Measurements from ENCODE around the gene TBX1. TPM values are rescaled to one million over a fixed set of nuclear protein-coding genes. Genes with fewer than 3 reads are reported as not detected.

The TBX1 gene
- total RNA-seq, 1 donor from 2014 or later = 6.8 TPM

DNA sequence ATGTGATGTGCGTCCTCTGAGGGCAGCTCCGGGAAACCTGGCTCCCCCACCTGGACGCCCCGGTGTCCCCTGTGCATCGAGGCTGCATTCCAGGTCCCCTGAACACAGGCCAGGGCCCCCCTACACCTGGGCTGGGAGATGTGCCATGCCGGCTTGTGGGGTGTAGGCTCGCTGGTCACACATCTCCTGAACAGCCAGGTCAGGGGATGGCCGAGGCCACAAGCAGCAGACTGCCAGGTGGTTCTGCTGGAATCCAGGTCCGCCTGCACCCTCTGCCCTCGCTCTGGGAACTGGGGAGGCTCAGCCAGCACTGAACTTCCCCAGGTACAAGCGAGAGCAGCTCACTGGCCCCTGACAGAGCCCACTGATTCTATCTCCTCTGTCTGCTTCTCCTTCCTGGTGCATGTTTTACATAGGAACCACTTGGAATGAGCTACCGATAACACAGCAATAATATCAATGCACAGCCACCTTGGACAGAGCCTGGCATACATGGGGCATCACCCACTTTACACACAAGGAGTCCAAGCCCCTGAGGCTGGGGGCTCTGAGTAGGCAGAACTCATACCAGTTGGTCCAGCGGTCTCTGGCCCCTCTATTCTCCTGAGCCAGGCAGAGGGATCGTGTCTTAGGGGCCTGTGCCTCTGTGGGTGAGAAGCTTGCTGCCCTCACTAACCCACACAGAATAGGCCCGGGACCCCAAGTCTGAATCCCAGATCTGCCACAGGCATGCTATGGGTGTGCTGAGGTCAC, 46.8 kb downstream of the TBX1 start:
- Mint-ChIP-seq H3K27ac (ENCODE audit: unreplicated experiment) (no peak overlapping the region), H3K9me3 (ENCODE audit: unreplicated experiment) (no peaks in the 10 kb centered on the region), H3K27me3 (ENCODE audit: low read depth, unreplicated experiment) (peaks cover 13% of the 10 kb centered on the region), H3K4me1 (ENCODE audit: low read depth, unreplicated experiment) (peaks cover 22% of the 10 kb centered on the region), H3K4me3 (ENCODE audit: unreplicated experiment) (no peak overlapping the region), H3K36me3 (ENCODE audit: low read depth, unreplicated experiment) (peaks cover 5% of the 10 kb centered on the region)
- no peak overlapping the region for H3K9ac ChIP-seq (ENCODE audit: low read length)
- DNase-seq (ENCODE audit: low read depth) = no peak
- peaks cover 2% of the 10 kb centered on the region for H3K27me3 ChIP-seq (ENCODE audit: insufficient read depth, low read length)
- no peak overlapping the region for H3K4me2 ChIP-seq (ENCODE audit: low read length)
- no peak overlapping the region for H3K4me3 ChIP-seq (ENCODE audit: insufficient read depth, low read depth, low read length)
- peaks cover 11% of the 10 kb centered on the region for H4K20me1 ChIP-seq (ENCODE audit: insufficient read depth, low read length)
- peaks cover 26% of the 10 kb centered on the region for H3K4me1 ChIP-seq (ENCODE audit: insufficient read depth, low read length)
- no peak overlapping the region for H2AFZ ChIP-seq (ENCODE audit: low read depth, low read length)
- H3K79me2 ChIP-seq (ENCODE audit: insufficient read depth, low read length) = no peaks in the 10 kb centered on the region
- no peaks in the 10 kb centered on the region for H3K9me3 ChIP-seq (ENCODE audit: insufficient read depth, low read depth, low read length)
- no peak overlapping the region for H3K27ac ChIP-seq (ENCODE audit: low read depth, low read length)
- TF ChIP-seq EZH2 (IDR thresholded peaks at IDR 0.05; ENCODE audit: insufficient read depth, low read length) (no peak), CTCF (IDR thresholded peaks at IDR 0.05; ENCODE audit: insufficient read depth, low read depth, low read length) (no peak)
- FAIRE-seq = no peak
- H3K36me3 ChIP-seq (ENCODE audit: insufficient read depth, low read length) = no peaks in the 10 kb centered on the region

- no peaks in the 10 kb centered on the region for H3K9me3 Mint-ChIP-seq (ENCODE audit: unreplicated experiment)
- no peak overlapping the region for H3K4me3 Mint-ChIP-seq (ENCODE audit: unreplicated experiment)
- no peaks in the 10 kb centered on the region for H3K79me2 ChIP-seq (ENCODE audit: insufficient read depth, low read length)
- peaks cover 13% of the 10 kb centered on the region for H4K20me1 ChIP-seq (ENCODE audit: insufficient read depth, low read length)
- FAIRE-seq (no peak), DNase-seq (ENCODE audit: low read depth) (no peak)
- H3K4me1 Mint-ChIP-seq (ENCODE audit: low read depth, unreplicated experiment) = peaks cover 22% of the 10 kb centered on the region
- H3K4me3 ChIP-seq (ENCODE audit: insufficient read depth, low read depth, low read length) = no peak overlapping the region
- no peak overlapping the region for H3K4me2 ChIP-seq (ENCODE audit: low read length)
- no peak overlapping the region for H2AFZ ChIP-seq (ENCODE audit: low read depth, low read length)
- TF ChIP-seq CTCF (IDR thresholded peaks at IDR 0.05; ENCODE audit: insufficient read depth, low read depth, low read length) (no peak), EZH2 (IDR thresholded peaks at IDR 0.05; ENCODE audit: insufficient read depth, low read length) (no peak)
- H3K27ac ChIP-seq (ENCODE audit: low read depth, low read length) = no peak overlapping the region
- H3K27me3 Mint-ChIP-seq (ENCODE audit: low read depth, unreplicated experiment) = peaks cover 13% of the 10 kb centered on the region
- no peaks in the 10 kb centered on the region for H3K9me3 ChIP-seq (ENCODE audit: insufficient read depth, low read depth, low read length)
- no peaks in the 10 kb centered on the region for H3K36me3 ChIP-seq (ENCODE audit: insufficient read depth, low read length)
- peaks cover 26% of the 10 kb centered on the region for H3K4me1 ChIP-seq (ENCODE audit: insufficient read depth, low read length)
- peaks cover 9% of the 10 kb centered on the region for H3K36me3 Mint-ChIP-seq (ENCODE audit: low read depth, unreplicated experiment)
- H3K9ac ChIP-seq (ENCODE audit: low read length) = no peak overlapping the region
- no peak overlapping the region for H3K27ac Mint-ChIP-seq (ENCODE audit: unreplicated experiment)
- peaks cover 2% of the 10 kb centered on the region for H3K27me3 ChIP-seq (ENCODE audit: insufficient read depth, low read length)
Measured at GRCh38 chr22:19807914-19808872, 47.6 kb downstream of the TBX1 start.

All from astrocyte (in vitro differentiated cells and primary cell).